GM18519 (cell line): ENCODE results near the gene CCDC85C.

ENCODE experiments used
- ATAC-seq: cut with Tn5 transposase; IDR thresholded peaks from one replicate; pipeline ENCODE4 v1.9.1; 2021; ENCODE audit warnings: mild to moderate bottlenecking, moderate library complexity; ENCODE audit not compliant: unreplicated experiment, low FRiP score

CCDC85C gene

GRCh38 chr14:99575043-99576023, 28.7 kb downstream of the CCDC85C start:
- no peak for ATAC-seq

GRCh38 chr14:99574099-99574880, 29.7 kb downstream of the CCDC85C start:
- ATAC-seq, result no peak

DNA sequence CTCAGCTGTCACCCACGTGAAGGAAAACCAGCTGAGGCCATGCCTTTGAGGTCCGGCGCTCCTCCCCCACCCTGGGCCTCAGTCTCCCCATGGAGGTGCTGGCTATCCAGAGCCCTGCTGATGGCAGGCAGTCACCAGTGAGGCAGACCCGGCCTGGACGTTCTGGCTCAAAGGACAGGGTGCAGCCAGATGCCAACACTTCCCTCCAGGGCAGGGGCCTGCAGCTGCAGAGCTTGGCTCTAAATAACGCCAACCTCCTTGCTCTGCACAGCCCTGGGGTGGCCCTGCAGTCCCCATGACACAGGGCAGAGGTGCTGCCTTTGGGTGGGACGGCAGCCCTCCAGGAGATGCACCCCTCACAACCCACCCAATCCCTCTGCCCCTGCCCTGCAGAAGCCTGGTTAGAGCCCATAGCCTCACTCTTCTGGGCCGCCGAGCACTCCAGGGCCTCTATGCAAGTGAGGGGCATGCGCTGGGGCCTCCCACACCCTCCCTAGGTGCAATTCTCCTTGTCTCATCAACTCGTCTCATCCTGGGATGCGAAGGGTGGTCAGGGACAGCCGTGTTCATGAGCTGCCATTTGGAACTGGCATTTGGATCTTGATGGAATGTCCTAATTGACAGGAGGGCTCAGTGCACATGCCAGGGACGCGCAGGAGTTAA, 30.4 kb downstream of the CCDC85C start:
- ATAC-seq, result no peak

GRCh38 chr14:99573000-99573330, 31.0 kb downstream of the CCDC85C start:
- ATAC-seq, result no peak

DNA sequence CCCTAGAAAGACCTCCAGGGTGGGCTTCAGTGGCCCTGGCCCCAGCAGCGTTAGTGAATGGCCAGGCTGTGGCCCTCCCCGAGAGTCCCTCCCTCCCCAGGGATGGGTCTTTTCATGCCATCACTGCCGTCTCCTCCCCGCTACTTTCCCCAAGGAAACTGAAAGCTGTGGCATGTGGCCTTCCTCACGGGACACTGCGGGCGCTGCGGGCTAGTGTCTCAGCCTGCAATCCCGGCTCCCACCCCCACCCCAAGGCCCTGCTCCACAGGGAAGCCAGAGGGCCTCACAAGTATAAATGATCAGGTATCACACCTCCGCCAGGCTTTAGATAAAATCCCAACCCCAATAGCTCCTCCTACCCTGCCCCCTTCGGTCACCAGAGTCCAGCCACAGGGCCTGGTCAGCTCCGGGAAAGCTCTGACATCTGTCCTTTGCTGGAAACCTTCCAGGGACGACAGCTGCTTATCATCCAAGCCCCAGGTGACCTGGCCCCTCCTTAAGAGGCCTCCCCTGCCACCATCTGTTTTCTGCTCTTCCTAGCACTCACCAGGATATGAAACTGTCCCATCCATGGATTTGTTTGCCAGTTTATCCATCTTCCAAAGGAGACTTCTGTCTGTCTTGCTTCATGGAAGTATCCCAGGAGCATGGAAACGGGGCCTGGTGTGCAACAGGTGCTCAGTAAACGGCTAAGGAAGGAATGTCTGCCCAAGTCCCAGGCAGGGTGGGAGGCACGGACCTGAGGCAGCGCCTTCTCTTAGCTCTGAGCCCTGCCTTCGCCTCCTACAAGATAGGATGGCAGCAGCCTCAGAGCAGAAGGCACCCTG, 31.6 kb downstream of the CCDC85C start:
- no peak for ATAC-seq

- ATAC-seq, result no peak
Measured at GRCh38 chr14:99571303-99571986, 32.6 kb downstream of the CCDC85C start.

DNA sequence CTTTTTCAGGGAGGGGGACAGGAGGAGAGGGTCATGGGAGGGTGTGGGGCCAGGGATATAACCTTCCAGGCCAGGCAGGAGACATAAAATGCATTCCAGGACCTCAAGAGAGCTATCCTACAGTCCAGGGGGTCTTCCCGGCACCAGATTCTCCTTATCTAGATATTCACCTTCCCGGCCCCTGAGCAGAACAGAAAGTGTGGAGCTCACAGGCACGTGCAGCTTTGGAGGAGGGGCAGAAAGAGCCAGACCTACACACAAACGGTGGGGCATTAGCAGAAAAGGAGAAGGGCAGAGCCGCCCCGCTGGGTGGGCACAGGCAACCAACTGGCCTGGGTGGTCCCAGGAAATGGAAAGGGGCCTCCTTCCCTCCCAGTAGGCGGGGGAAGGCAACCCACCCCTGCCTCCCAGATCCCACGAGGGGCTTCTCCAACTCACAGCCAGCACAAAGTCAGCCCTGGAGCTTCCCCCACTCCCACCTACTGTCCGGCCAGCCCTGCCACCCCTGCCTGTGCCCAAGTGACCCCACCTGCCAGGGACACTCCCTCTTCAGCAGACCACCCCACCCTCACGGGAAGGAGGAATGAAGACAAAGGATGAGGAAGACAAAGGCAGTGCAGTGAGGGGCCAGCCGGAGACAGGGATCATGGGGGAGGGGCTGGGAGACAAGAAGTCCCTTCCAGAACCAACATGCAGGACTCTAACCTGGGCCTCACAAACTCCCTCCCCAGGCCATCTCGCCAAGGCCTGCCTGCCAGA, 33.3 kb downstream of the CCDC85C start:
- no peak for ATAC-seq

DNA sequence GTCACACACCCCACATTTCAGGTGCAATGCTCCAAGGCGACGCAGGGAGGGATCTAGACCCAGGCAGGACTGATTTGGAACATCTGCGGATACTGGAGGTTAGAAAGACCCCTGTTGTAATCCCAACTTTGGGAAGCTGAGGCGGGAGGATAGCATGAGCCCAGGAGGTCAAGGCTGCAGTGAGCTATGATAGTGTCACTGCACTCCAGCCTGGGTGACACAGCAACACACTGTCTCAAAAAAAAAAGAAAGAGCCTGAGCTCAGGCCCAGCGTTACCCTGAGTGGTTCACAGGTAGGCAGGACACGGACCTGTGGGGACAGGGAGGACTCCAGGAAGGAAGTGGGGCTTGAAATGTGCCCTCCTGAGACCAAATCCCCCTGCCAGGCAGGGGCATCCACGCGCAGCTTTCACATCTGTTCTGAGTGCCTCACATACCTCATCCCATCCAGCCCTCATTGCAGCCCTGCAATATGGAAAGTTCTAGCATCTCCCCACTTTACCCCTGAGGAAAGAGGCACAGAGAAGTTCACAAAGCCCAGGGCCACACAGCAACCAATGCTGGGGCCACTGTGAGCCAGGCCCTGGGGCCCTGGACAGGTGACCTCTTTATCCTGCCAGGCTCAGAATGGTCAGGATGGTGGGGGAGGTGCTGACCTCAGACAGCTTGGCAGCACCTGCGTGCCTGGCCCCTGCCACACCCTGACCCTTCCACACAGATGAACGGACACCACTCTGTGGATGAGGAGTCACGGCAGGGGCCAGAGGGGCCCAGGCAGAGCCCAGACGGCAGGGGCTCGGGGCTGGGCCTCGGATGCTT, 34.1 kb downstream of the CCDC85C start:
- ATAC-seq, result no peak

GRCh38 chr14:99568567-99569560, 35.1 kb downstream of the CCDC85C start:
- ATAC-seq, result no peak

- no peak for ATAC-seq
Measured at GRCh38 chr14:99566390-99567354, 37.3 kb downstream of the CCDC85C start.

- no peak for ATAC-seq
Measured at GRCh38 chr14:99566009-99566389, 38.0 kb downstream of the CCDC85C start.

GRCh38 chr14:99565383-99565782, 38.6 kb downstream of the CCDC85C start:
- no peak for ATAC-seq

GRCh38 chr14:99564926-99565259, 39.1 kb downstream of the CCDC85C start:
- ATAC-seq, result no peak

GRCh38 chr14:99564256-99564925, 39.6 kb downstream of the CCDC85C start:
- no peak for ATAC-seq

- no peak for ATAC-seq
Measured at GRCh38 chr14:99563749-99564129, 40.3 kb downstream of the CCDC85C start.
